ENCODE results near the gene TPSB2. TPM values are rescaled to one million over a fixed set of nuclear protein-coding genes. Genes with fewer than 3 reads are reported as not detected.

The TPSB2 gene
- total RNA-seq, 2 experiments from 2014 or later, result not detected

GRCh38 chr16:1181404-1182315 is 48.3 kb downstream of the TPSB2 start:
- H3K27ac Mint-ChIP-seq, result no peak overlapping the region
- CTCF ChIA-PET, result interaction anchor here (1.2 kb wide), 1 partner anchor 14 kb away, joined by 3 read pairs; no protein-coding TSS in a partner anchor
- no peaks in the 10 kb centered on the region for H3K36me3 Mint-ChIP-seq (ENCODE audit: low read depth)
- no peak overlapping the region for H3K4me3 Mint-ChIP-seq
- POLR2A ChIA-PET, result no interaction called here
- no peaks in the 10 kb centered on the region for H3K4me1 Mint-ChIP-seq
- no peaks in the 10 kb centered on the region for H3K27me3 Mint-ChIP-seq
- no peak for DNase-seq
- H3K9me3 Mint-ChIP-seq, result no peaks in the 10 kb centered on the region

- no peak overlapping the region for H3K4me3 Mint-ChIP-seq
Measured at GRCh38 chr16:1180549-1181403, 49.2 kb downstream of the TPSB2 start.

More at GRCh38 chr16:1180549-1181403, 49.2 kb downstream of the TPSB2 start:
- H3K27ac Mint-ChIP-seq, result no peak overlapping the region
- H3K36me3 Mint-ChIP-seq (ENCODE audit: low read depth), result no peaks in the 10 kb centered on the region
- no peaks in the 10 kb centered on the region for H3K4me1 Mint-ChIP-seq
- DNase-seq, result no peak
- ChIA-PET POLR2A (no interaction called here), CTCF (interaction anchor here (1.2 kb wide), 1 partner anchor 13 kb away, joined by 3 read pairs; no protein-coding TSS in a partner anchor)
- no peaks in the 10 kb centered on the region for H3K27me3 Mint-ChIP-seq
- no peaks in the 10 kb centered on the region for H3K9me3 Mint-ChIP-seq

Other genes with a start within 250 kb of the TPSB2 start
- under 1 TPM; 0.25 to 0.27 TPM for gene SOX8, start 248.4 kb downstream of the TPSB2 start, total RNA-seq
- gene SSTR5, start 157.4 kb downstream of the TPSB2 start, total RNA-seq, result not detected
- gene C1QTNF8, start 133.9 kb downstream of the TPSB2 start, total RNA-seq, result not detected
- 1 to 10 TPM; 3.2 to 3.6 TPM for gene CACNA1H, start 77.1 kb downstream of the TPSB2 start, total RNA-seq
- not detected for gene TPSG1, start 4.9 kb downstream of the TPSB2 start, total RNA-seq
- not detected for gene TPSAB1, start 10.5 kb upstream of the TPSB2 start, total RNA-seq
- gene TPSD1, start 25.9 kb upstream of the TPSB2 start, total RNA-seq, result not detected
- 100 to 1,000 TPM; 204 to 222 TPM for gene UBE2I, start 79.5 kb upstream of the TPSB2 start, total RNA-seq
- gene BAIAP3, start 103.5 kb upstream of the TPSB2 start, total RNA-seq, result 1 to 10 TPM in 1 of 2 experiments, under 1 TPM in 1; 0.83 to 1.6 TPM
- 10 to 100 TPM; 33.8 to 43.7 TPM for gene TSR3, start 121.7 kb upstream of the TPSB2 start, total RNA-seq
- 10 to 100 TPM; 34.3 to 36.9 TPM for gene GNPTG, start 121.7 kb upstream of the TPSB2 start, total RNA-seq
- 10 to 100 TPM; 31.8 to 37.9 TPM for gene UNKL, start 184.5 kb upstream of the TPSB2 start, total RNA-seq
- gene UQCC4, start 190.6 kb upstream of the TPSB2 start, total RNA-seq, result 10 to 100 TPM; 11.2 to 13.4 TPM
- not detected for gene PERCC1, start 200.9 kb upstream of the TPSB2 start, total RNA-seq
- gene CCDC154, start 214.4 kb upstream of the TPSB2 start, total RNA-seq, result 1 to 10 TPM; 1.9 to 2.7 TPM
- 10 to 100 TPM; 58.3 to 64.0 TPM for gene CLCN7, start 244.8 kb upstream of the TPSB2 start, total RNA-seq

Data from activated CD4-positive, alpha-beta T cell treated with anti-CD3 and anti-CD28 coated beads, Interleukin-2, amount 10 ng/mL, durations not matched to agents 7 days and 5 days (primary cell).